Activated CD8-positive, alpha-beta T cell treated with anti-CD3 and anti-CD28 coated beads for 36 hours (primary cell): ENCODE data around the gene ESRRB. TPM values are rescaled to one million over a fixed set of nuclear protein-coding genes. Genes with fewer than 3 reads are reported as not detected.
"Not testable (repeated sequence)": the region's sequence is repeated elsewhere in the genome, so short reads cannot be mapped to it uniquely, and the experiment has no call there.

Experiments used
- ATAC-seq: fragments of 200-7000 bp; cut with Tn5 transposase; one replicate; pipeline ENCODE4 v1.10.0; 2021; ENCODE audit warnings: mild to moderate bottlenecking, moderate library complexity
- CTCF ChIA-PET: fragments of 350-600 bp; sonication (Branson Sonifier 250); formaldehyde crosslinking; loops from one replicate; lab custom pipeline; 2021; ENCODE audit warnings: antibody characterized with exemption; lab: Charles Lee
- POLR2A ChIA-PET: fragments of 350-600 bp; sonication (Branson Sonifier 250); formaldehyde crosslinking; loops from one replicate; lab custom pipeline; 2021; ENCODE audit warnings: antibody characterized with exemption; lab: Charles Lee
- DNase-seq: peaks from one replicate; pipeline ENCODE4 v3.0.0-alpha.2; 2020
- H3K27ac Mint-ChIP-seq: one replicate; pipeline ENCODE4 v1.8.0; 2021; ENCODE audit warnings: mild to moderate bottlenecking, mixed read lengths
- H3K27me3 Mint-ChIP-seq: one replicate; pipeline ENCODE4 v1.8.0; 2021; ENCODE audit warnings: mixed read lengths
- H3K36me3 Mint-ChIP-seq: one replicate; pipeline ENCODE4 v1.8.0; 2021; ENCODE audit warnings: low read depth, mixed read lengths
- H3K4me1 Mint-ChIP-seq: one replicate; pipeline ENCODE4 v1.8.0; 2021; ENCODE audit warnings: low read depth, mixed read lengths
- H3K4me3 Mint-ChIP-seq: one replicate; pipeline ENCODE4 v1.8.0; 2021; ENCODE audit warnings: mild to moderate bottlenecking, moderate library complexity, mixed read lengths
- H3K9me3 Mint-ChIP-seq: one replicate; pipeline ENCODE4 v1.8.0; 2021; ENCODE audit warnings: mixed read lengths
- intact Hi-C: fragments of 100-400 bp; cut with micrococcal nuclease; formaldehyde crosslinking; loops from one replicate; pipeline ENCODE4 v1.10.0; 2022
- total RNA-seq, 2 experiments: library from RNA; stranded (reverse); gene quantifications; one replicate each; pipeline ENCODE4 v1.2.3, GENCODE V29; 2021
- TF ChIP-seq, protein P1 (sequence below): fragments of 200-600 bp; IDR thresholded peaks from one replicate; pipeline ENCODE4 v1.8.0; 2022; ENCODE audit warnings: antibody characterized with exemption, mild to moderate bottlenecking

Gene ESRRB
- total RNA-seq, 2 experiments from 2014 or later, result 0.18 to 0.27 TPM

DNA sequence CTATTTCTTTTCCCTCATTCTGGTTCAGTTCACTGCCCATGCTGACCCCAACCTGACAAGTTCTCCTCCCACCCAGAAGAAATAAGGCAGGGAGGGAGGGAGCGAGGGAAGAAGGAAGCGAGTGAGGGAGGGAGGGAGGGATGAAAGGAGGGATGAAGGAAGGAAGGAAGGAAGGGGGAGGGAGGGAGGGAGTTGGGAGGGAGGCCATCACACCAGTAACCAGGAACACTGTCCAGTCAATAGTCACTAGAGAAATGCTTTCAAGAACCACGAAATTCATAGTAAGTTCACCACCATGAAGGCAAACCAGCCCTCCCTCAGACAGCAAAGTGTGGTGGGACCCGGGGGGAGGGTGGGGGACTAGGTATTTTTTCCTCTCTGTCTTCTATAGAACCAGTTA lies 142.4 kb downstream of the ESRRB start:
- no peaks in the 10 kb centered on the region for H3K4me1 Mint-ChIP-seq
- H3K9me3 Mint-ChIP-seq, result peaks cover 13% of the 10 kb centered on the region
- H3K4me3 Mint-ChIP-seq, result no peak overlapping the region
- ChIA-PET CTCF (no interaction called here), POLR2A (no interaction called here)
- H3K27ac Mint-ChIP-seq, result no peak overlapping the region
- no peaks in the 10 kb centered on the region for H3K36me3 Mint-ChIP-seq
- ATAC-seq (no peak), DNase-seq (no peak)
- peaks cover 18% of the 10 kb centered on the region for H3K27me3 Mint-ChIP-seq
- TF ChIP-seq, protein P1, sequence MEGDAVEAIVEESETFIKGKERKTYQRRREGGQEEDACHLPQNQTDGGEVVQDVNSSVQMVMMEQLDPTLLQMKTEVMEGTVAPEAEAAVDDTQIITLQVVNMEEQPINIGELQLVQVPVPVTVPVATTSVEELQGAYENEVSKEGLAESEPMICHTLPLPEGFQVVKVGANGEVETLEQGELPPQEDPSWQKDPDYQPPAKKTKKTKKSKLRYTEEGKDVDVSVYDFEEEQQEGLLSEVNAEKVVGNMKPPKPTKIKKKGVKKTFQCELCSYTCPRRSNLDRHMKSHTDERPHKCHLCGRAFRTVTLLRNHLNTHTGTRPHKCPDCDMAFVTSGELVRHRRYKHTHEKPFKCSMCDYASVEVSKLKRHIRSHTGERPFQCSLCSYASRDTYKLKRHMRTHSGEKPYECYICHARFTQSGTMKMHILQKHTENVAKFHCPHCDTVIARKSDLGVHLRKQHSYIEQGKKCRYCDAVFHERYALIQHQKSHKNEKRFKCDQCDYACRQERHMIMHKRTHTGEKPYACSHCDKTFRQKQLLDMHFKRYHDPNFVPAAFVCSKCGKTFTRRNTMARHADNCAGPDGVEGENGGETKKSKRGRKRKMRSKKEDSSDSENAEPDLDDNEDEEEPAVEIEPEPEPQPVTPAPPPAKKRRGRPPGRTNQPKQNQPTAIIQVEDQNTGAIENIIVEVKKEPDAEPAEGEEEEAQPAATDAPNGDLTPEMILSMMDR, result no peak
- intact Hi-C loops, result no loop called here

GRCh38 chr14:76525106-76525821 lies 149.3 kb downstream of the ESRRB start:
- ChIA-PET CTCF (no interaction called here), POLR2A (no interaction called here)
- no peaks in the 10 kb centered on the region for H3K4me1 Mint-ChIP-seq
- TF ChIP-seq, protein P1, result no peak
- H3K36me3 Mint-ChIP-seq, result no peaks in the 10 kb centered on the region
- intact Hi-C loops, result no loop called here
- H3K9me3 Mint-ChIP-seq, result peaks cover 13% of the 10 kb centered on the region
- H3K4me3 Mint-ChIP-seq, result no peak overlapping the region
- peaks cover 10% of the 10 kb centered on the region for H3K27me3 Mint-ChIP-seq
- ATAC-seq (no peak), DNase-seq (no peak)
- no peak overlapping the region for H3K27ac Mint-ChIP-seq

GRCh38 chr14:76531085-76531484 lies 155.1 kb downstream of the ESRRB start:
- intact Hi-C loops, result no loop called here
- H3K4me3 Mint-ChIP-seq, result no peak overlapping the region
- TF ChIP-seq, protein P1, result no peak
- ChIA-PET POLR2A (no interaction called here), CTCF (no interaction called here)
- H3K4me1 Mint-ChIP-seq, result no peaks in the 10 kb centered on the region
- DNase-seq (no peak), ATAC-seq (no peak)
- H3K36me3 Mint-ChIP-seq, result no peaks in the 10 kb centered on the region
- H3K9me3 Mint-ChIP-seq, result no peaks in the 10 kb centered on the region
- no peak overlapping the region for H3K27ac Mint-ChIP-seq
- peaks cover 2% of the 10 kb centered on the region for H3K27me3 Mint-ChIP-seq

- no peak overlapping the region for H3K4me3 Mint-ChIP-seq
- ChIA-PET POLR2A (no interaction called here), CTCF (no interaction called here)
- no peaks in the 10 kb centered on the region for H3K4me1 Mint-ChIP-seq
- ATAC-seq, result no peak
- intact Hi-C loops, result no loop called here
- no peak for DNase-seq
- no peaks in the 10 kb centered on the region for H3K36me3 Mint-ChIP-seq
- peaks cover 2% of the 10 kb centered on the region for H3K27me3 Mint-ChIP-seq
- H3K27ac Mint-ChIP-seq, result no peak overlapping the region
- no peaks in the 10 kb centered on the region for H3K9me3 Mint-ChIP-seq
- TF ChIP-seq, protein P1, result no peak
Measured at GRCh38 chr14:76531821-76532318, 155.9 kb downstream of the ESRRB start.

GRCh38 chr14:76536636-76537035 lies 160.7 kb downstream of the ESRRB start:
- H3K27ac Mint-ChIP-seq, H3K27me3 Mint-ChIP-seq, DNase-seq, H3K4me3 Mint-ChIP-seq, H3K36me3 Mint-ChIP-seq, POLR2A ChIA-PET, intact Hi-C loops, H3K4me1 Mint-ChIP-seq, H3K9me3 Mint-ChIP-seq, ATAC-seq, CTCF ChIA-PET: not testable (repeated sequence)
